ENCODE measurements around the gene DTNB.

DNA sequence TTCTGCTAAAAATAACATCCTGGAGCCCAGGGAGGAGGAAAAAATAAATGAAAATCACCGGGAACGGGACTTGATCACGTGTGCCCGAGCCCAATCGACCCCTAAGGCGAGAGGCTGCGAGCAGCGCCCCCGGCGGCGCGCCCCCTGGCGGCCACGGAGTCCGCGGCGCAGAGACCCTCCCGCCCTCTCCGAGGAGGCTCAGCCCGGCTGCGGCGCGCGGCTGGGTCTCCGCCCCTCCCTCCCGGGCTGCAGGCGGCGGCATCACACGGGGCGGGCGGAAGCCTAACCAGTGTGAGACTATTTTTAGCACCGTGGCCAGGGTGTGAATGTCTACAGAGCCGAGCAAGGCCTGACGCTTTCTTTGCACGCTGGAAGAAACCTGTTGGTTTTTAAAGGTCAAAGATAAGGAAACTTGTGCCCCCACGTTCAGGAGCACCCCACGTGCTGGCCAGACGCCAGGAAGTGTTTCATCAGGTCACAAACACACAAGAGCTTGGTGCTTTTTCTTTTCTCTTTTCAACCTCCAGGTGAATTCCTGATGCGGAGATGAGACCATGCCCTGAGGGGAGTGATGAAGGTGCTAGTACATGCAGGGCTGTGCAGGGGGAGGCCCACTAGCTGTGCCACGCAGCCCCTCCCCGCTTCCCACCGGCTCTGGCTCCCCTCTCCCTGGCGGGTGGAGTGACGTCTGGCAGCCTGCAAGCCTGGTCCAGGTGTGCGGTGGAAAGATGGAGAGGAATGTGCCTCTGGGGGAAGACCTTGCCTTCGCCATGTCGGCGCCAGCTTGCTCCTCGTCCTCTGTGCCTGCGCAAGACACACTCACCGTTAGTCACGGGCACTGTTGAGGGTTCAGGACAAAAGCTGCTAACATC lies 296.4 kb downstream of the DTNB start:
- no peak for TF ChIP-seq EZH2 (IDR thresholded peaks at IDR 0.05; ENCODE audit: borderline replicate concordance, low read depth, low read length, poor library complexity, severe bottlenecking)
- TF ChIP-seq, protein P1, sequence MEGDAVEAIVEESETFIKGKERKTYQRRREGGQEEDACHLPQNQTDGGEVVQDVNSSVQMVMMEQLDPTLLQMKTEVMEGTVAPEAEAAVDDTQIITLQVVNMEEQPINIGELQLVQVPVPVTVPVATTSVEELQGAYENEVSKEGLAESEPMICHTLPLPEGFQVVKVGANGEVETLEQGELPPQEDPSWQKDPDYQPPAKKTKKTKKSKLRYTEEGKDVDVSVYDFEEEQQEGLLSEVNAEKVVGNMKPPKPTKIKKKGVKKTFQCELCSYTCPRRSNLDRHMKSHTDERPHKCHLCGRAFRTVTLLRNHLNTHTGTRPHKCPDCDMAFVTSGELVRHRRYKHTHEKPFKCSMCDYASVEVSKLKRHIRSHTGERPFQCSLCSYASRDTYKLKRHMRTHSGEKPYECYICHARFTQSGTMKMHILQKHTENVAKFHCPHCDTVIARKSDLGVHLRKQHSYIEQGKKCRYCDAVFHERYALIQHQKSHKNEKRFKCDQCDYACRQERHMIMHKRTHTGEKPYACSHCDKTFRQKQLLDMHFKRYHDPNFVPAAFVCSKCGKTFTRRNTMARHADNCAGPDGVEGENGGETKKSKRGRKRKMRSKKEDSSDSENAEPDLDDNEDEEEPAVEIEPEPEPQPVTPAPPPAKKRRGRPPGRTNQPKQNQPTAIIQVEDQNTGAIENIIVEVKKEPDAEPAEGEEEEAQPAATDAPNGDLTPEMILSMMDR (conservative IDR thresholded peaks at IDR 0.05; ENCODE audit: low read depth, low read length), result peak; percentile 86

Measured in A673 (cell line).